GM18511 (cell line): ENCODE measurements around the gene GTPBP6.
A peak's percentile ranks its signal among the peaks of the same experiment; 100 is the strongest.
"Not testable (repeated sequence)": the region's sequence is repeated elsewhere in the genome, so short reads cannot be mapped to it uniquely, and the experiment has no call there.

ENCODE experiments used
- ATAC-seq: cut with Tn5 transposase; IDR thresholded peaks from one replicate; pipeline ENCODE4 v1.9.1; 2021; ENCODE audit warnings: mild to moderate bottlenecking, moderate library complexity; ENCODE audit not compliant: unreplicated experiment

GTPBP6 gene

DNA sequence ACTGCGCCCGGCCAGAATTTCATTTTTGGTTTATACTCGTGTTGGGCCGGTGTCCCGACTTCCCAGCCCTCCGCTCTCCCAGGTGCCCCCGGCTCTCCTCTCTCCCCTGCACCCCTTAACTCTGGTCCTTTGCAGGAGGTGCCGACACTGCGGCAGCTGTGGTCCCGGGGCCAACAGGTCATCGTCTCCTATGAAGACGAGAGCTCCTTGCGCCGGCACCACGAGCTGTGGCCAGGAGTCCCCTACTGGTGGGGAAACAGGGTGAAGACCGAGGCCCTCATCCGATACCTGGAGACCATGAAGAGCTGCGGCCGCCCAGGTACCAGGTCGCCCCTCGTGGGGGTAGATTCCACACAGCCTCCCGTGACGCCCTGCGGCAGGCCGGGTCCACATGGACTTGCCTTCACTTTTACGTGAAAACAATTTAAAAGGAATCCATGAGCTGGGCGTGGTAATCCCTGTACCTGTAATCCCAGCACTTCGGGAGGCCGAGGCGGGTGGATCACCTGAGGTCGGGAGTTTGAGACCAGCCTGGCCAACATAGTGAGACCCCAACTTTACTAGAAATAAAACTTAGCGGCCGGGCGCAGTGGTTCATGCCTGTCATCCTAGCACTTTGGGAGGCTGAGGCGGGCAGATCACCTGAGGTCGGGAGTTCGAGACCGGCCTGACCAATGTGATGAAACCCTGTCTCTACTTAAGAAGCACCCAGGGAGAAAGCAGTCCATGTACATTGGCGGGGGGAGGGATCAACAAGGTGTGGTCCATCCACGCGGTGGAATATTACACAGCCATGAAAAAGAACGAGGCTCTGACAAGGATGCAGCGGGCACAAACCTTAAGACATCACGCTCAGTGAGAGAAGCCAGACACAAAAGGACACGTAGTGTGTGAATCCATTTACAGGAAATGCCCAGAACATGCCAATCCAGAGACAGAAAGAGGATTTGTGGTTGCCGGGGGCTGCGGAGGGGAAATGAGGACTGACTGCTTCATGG, 25.4 kb downstream of the GTPBP6 start:
- no peak for ATAC-seq

DNA sequence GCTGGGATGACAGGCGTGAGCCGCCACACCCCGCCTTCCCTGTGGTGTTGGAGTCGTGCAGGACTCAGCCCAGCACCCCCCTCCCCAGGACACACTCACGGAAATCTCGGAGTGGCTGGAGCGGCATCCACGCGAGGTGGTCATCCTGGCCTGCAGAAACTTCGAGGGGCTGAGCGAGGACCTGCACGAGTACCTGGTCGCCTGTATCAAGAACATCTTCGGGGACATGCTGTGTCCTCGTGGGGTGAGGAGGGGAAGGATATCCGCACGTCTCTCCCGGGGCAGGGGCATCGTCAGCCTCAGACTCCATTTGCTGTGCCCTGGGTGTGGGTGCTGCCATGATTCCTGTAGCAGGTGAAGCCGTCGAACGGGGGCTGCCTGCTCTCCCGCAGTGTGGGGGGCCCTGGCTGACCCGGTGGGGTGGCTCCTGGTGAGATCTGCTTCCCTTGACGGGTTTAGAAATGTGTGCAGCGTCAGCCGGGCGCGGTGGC, 27.1 kb downstream of the GTPBP6 start:
- no peak for ATAC-seq

DNA sequence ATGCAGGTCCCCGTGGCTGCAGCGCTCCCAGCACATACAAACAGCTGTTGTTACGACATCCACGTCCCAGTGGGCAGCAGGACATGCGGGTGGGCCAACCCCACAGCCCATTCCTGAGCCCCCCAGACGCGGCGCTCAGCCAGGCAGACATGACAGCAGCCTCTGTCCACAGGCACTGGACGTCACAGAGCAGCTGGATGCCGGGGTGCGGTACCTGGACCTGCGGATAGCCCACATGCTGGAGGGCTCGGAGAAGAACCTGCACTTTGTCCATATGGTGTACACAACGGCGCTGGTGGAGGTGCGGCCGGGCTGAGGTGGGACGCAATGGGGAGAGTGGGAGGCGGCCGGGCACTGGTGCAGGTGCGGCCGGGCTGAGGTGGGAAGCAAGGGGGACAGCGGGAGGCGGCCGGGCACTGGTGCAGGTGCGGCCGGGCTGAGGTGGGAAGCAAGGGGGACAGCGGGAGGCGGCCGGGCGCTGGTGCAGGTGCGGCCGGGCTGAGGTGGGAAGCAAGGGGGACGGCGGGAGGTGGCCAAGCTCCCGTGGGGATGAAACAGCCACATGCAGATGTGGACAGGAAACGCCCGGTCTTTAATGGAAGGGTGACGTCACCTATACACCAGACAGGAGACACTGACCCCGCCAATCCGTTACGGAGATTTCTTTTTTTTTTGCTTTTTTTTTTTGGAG, 28.0 kb downstream of the GTPBP6 start:
- ATAC-seq, result no peak

GRCh38 chrX:288561-288991, 30.0 kb downstream of the GTPBP6 start:
- no peak for ATAC-seq

DNA sequence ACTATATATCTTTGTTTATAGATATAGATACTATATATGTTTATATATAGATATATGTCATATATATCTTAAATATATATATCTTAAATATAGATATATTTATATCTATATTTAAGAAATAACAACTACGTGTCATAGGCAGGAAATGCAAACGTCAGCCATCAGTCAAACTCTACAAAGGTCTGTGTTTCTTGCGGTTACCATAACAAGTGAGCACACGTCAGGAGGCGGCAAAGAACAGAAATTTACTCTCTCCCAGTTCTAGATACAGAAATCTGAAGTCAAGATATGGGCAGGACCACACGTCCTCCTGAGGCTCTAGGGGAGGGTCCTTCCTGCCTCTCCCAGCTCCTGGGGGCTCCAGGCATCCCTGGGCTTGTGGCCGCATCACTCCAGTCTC, 30.9 kb downstream of the GTPBP6 start:
- ATAC-seq, result no peak

- ATAC-seq, result no peak
Measured at GRCh38 chrX:285076-285677, 33.4 kb downstream of the GTPBP6 start.

DNA sequence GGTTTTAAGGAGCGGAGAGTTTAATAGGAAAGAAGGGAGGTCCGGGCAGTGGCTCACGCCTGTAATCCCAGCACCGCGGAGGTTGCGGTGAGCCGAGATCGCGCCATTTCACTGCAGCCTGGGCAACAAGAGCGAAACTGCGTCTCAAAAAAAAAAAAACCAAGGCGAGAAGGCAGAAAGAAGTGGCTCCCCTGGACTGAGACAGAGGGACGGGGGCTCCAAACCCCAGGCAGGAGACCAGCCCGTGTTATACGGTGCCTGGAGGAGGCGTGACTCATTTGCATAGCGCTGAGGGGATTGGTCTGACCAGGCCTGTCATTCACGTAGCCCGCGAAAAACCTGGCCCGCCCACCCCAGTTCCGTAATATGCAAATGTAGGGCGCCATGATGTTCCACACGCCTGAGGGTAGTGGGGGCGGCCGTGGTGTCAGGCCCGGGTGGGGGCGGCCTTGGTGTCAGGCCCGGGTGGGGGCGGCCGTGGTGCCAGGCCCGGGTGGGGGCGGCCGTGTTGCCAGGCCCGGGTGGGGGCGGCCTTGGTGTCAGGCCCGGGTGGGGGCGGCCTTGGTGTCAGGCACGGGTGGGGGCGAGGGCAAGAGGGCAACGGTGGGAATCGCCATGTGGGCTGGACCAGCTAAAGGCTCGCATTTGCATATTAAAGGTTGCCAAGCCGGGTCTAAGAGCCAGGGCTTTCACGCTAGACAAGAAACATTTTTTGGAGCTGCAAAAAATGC, 35.3 kb downstream of the GTPBP6 start:
- peak; percentile 99 for ATAC-seq

- not testable (repeated sequence) for ATAC-seq
Measured at GRCh38 chrX:282000-282681, 36.5 kb downstream of the GTPBP6 start.

- no peak for ATAC-seq
Measured at GRCh38 chrX:281166-281999, 37.2 kb downstream of the GTPBP6 start, which contains the start of gene PLCXD1. Gene PLCXD1, plus strand, starts transcription at chrX:281381. Its CDS starts 2,807 bp downstream, at chrX:284188.

DNA sequence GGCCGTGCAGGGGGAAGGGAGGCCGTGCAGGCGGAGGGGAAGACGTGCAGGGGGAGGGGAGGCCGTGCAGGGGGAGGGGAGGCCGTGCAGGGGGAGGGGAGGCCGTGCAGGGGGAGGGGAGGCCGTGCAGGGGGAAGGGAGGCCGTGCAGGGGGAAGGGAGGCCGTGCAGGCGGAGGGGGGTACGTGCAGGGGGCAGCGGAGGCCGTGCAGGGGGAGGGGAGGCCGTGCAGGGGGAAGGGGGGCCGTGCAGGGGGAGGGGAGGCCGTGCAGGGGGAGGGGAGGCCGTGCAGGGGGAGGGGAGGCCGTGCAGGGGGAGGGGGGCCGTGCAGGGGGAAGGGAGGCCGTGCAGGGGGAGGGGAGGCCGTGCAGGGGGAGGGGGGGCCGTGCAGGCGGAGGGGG, 37.9 kb downstream of the GTPBP6 start:
- ATAC-seq, result not testable (repeated sequence)

DNA sequence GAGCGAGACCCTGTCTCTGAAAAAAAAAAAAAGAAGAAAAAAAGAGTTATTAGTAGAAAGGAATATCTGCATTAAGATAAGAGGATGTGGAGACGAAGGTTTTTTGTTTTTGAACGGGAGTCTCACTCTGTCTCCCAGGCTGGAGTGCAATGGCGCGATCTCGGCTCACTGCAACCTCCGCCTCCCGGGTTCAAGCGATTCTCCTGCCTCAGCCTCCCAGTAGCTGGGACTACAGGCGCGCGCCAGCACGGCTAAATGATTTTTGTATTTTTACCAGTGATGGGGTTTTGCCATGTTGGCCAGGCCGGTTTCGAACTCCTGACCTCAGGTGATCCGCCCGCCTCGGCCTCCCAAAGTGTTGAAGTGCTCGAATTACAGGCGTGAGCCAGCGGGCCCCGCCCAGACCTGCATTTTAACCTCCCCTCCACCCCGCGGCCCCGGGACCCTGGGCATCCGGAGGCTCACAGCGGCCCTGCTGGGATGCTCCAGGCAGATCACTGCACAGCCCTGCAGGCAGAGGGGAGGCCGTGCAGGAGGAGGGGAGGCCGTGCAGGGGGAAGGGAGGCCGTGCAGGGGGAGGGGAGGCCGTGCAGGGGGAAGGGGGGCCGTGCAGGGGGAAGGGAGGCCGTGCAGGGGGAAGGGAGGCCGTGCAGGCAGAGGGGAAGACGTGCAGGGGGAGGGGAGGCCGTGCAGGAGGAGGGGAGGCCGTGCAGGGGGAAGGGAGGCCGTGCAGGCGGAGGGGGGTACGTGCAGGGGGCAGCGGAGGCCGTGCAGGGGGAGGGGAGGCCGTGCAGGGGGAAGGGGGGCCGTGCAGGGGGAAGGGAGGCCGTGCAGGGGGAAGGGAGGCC, 38.6 kb downstream of the GTPBP6 start:
- not testable (repeated sequence) for ATAC-seq

DNA sequence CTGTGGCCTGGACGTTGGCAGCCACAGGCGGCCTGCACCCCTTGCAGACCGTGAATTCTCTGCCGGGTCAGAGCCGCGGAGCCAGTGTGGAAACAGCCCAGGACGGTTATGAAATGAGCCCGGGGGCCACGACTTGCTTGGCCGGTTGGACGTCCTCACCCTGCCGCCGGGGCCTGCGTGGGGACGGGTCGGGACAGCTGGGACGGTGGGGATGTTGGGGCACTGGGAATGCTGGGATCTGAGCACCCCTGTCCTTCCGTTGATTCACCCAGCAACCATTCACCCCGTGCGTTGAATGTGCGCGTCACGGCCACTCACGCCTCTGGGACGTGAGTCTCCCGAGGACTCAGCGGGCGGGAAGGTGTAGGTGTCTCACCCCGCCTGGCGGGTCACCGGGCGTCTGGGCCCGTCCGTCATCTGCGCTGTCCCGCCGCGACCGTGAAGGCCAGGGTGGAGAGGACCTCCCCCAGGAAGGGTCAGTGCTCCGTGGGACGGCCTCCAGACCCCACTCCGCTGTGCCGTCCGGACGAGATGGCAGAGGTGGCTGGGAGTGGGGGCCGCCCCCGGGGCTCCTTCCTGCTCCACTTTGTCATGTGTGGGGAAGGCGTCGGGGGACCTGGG, 41.9 kb downstream of the GTPBP6 start:
- peak; percentile 48 for ATAC-seq

GRCh38 chrX:275967-276580, 42.5 kb downstream of the GTPBP6 start:
- ATAC-seq, result peak; percentile 69

DNA sequence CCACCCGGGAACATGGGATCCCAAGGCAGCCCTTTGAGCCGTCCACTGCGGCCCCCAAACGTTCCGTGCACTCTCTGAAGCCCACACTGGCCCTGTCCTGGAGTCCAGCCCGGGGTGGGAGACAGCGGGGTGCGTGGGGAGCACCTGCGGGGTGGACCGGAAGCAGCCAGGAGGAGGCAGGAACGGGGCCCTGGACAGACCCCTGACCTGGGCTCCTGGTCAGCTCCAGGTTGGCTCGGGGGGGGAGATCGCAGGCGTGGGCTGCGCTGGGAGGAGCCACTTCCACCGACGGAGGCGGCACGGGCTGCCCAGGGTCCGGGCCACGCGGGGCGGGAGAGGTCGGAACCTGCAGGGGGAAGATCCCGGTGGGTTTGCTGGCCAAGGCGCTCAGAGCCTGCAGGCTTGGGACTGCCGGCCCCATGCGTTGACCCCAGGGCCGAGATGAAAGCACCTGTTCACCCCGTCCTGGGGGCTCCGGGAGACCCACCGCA, 43.1 kb downstream of the GTPBP6 start:
- ATAC-seq, result peak; percentile 18

GRCh38 chrX:274904-275475, 43.6 kb downstream of the GTPBP6 start:
- no peak for ATAC-seq

DNA sequence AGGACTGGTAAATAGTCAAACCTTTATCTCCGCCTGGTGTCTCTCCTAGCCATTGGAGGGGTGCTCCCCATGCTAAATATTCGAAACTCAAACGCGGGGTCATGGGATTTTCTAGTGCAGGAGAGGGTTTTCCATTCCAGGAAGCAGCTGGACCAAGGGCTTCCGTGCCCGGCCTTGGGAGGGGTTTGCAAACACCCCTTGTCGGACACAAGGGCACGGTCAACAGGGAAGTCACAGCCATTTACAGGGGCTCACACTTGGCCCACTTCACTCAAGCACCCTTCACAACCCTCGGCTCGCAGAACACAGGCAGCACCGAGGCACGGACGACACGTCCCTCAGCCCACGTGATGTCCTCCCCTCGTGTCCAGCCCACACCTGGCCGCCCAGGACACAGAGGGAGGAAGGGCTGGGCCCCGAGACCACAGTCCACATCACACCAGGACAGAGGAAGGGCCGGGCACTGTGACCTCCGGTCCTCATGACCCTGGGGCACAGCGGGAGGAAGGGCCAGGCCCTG, 47.7 kb downstream of the GTPBP6 start:
- ATAC-seq, result no peak
